GM08714 (cell line): Measurements from ENCODE around the gene MBNL1.

Experiments used
- H3K4me3 ChIP-seq: fragments of 200-500 bp; sonication (Bioruptor generic); 2 replicates; pipeline ENCODE4 v1.5.1; 2014; ENCODE audit warnings: mild to moderate bottlenecking, low read length, inconsistent platforms
- ZNF274 ChIP-seq: IDR thresholded peaks from 2 replicates; pipeline ENCODE4 v1.6.1; 2012; ENCODE audit warnings: mild to moderate bottlenecking, low read depth, low read length

Gene MBNL1

GRCh38 chr3:152290374-152290773 lies 21.6 kb downstream of the MBNL1 start:
- no peak overlapping the region for H3K4me3 ChIP-seq
- no peak for TF ChIP-seq ZNF274

- TF ChIP-seq ZNF274: no peak
- H3K4me3 ChIP-seq: no peak overlapping the region
Measured at GRCh38 chr3:152291238-152291637, 22.5 kb downstream of the MBNL1 start.

GRCh38 chr3:152291649-152292066 lies 22.9 kb downstream of the MBNL1 start:
- no peak overlapping the region for H3K4me3 ChIP-seq
- TF ChIP-seq ZNF274: no peak

- TF ChIP-seq ZNF274: no peak
- H3K4me3 ChIP-seq: no peak overlapping the region
Measured at GRCh38 chr3:152292366-152292765, 23.6 kb downstream of the MBNL1 start.

GRCh38 chr3:152293347-152294006 lies 24.7 kb downstream of the MBNL1 start:
- TF ChIP-seq ZNF274: no peak

GRCh38 chr3:152295344-152295743 lies 26.6 kb downstream of the MBNL1 start:
- TF ChIP-seq ZNF274: no peak
- H3K4me3 ChIP-seq: no peak overlapping the region

More at GRCh38 chr3:152293347-152294006, 24.7 kb downstream of the MBNL1 start:
- no peak overlapping the region for H3K4me3 ChIP-seq

GRCh38 chr3:152295806-152296205 lies 27.1 kb downstream of the MBNL1 start:
- no peak for TF ChIP-seq ZNF274

GRCh38 chr3:152296382-152296781 lies 27.7 kb downstream of the MBNL1 start:
- no peak overlapping the region for H3K4me3 ChIP-seq
- TF ChIP-seq ZNF274: no peak

More at GRCh38 chr3:152295806-152296205, 27.1 kb downstream of the MBNL1 start:
- H3K4me3 ChIP-seq: no peak overlapping the region

- no peak for TF ChIP-seq ZNF274
- no peak overlapping the region for H3K4me3 ChIP-seq
Measured at GRCh38 chr3:152296971-152297370, 28.2 kb downstream of the MBNL1 start.

GRCh38 chr3:152298393-152299248 lies 29.9 kb downstream of the MBNL1 start:
- H3K4me3 ChIP-seq: peak overlapping the region; percentile 14
- no peak for TF ChIP-seq ZNF274

GRCh38 chr3:152299249-152299976 lies 30.7 kb downstream of the MBNL1 start:
- no peak for TF ChIP-seq ZNF274
- H3K4me3 ChIP-seq: 0 out of 2 replicates have a peak overlapping the region, but pooled peaks have one; percentile 15

GRCh38 chr3:152300029-152300731 lies 31.5 kb downstream of the MBNL1 start:
- H3K4me3 ChIP-seq: 0 out of 2 replicates have a peak overlapping the region, but pooled peaks have one; percentile 11
- TF ChIP-seq ZNF274: no peak

- TF ChIP-seq ZNF274: no peak
- peak overlapping the region; percentile 45 for H3K4me3 ChIP-seq
Measured at GRCh38 chr3:152301745-152302181, 33.0 kb downstream of the MBNL1 start.
